Sciatic nerve (tissue), 2 donors: Measurements from ENCODE around the gene RAPGEF2. TPM values are rescaled to one million over a fixed set of nuclear protein-coding genes. Genes with fewer than 3 reads are reported as not detected.
"Not testable (repeated sequence)": the region's sequence is repeated elsewhere in the genome, so short reads cannot be mapped to it uniquely, and the experiment has no call there.

Experiments
- ATAC-seq: fragments of 200-7000 bp; cut with Tn5 transposase; one replicate; pipeline ENCODE4 v1.9.1; 2020; ENCODE audit warnings: mild to moderate bottlenecking, moderate library complexity
- DNase-seq: peaks from one replicate; pipeline ENCODE4 v3.0.0-alpha.2; 2020; ENCODE audit warnings: low spot score
- intact Hi-C: fragments of 100-400 bp; cut with DNase I; formaldehyde crosslinking; loops from one replicate; pipeline ENCODE4 v1.14.2; 2022
- total RNA-seq: library from RNA; stranded (reverse); fragmentation: NEBNext Ultra II Directional; extraction: Animal tissue kit (Norgen Biotek cat#: 25700); gene quantifications from one replicate; pipeline ENCODE4 v1.2.1, GENCODE V29; 2021
- donor health status: DM: no; HTN: no; CAD: no.
- donor health status: DM: no; HTN: no; CAD: no.

Gene RAPGEF2
- total RNA-seq, 1 donor from 2014 or later, result 74.0 TPM

- intact Hi-C loops, result no loop called here
- DNase-seq, result no peak
- no peak for ATAC-seq
Measured at GRCh38 chr4:159367781-159368080, 264.9 kb downstream of the RAPGEF2 start.

DNA sequence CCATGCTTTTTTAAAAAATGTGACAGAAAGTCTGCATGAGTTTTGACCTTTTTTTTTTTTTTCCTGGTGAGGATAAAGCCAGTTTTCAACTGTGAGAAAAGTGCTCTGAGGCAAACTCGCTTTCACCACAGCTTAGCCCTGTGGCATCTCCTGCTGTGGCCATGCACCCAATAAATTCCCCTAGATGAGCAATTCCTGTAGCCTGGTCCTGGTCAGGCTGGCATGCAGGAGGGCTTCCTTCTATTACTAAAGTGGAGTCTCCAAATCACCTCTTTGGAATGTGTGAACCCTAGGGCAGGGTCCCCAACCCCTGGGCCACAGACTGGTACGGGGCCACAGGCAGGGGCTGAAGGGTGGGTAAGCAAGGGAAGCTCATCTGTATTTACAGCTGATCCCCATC lies 265.4 kb downstream of the RAPGEF2 start:
- ATAC-seq, result no peak

GRCh38 chr4:159369256-159369655 lies 266.4 kb downstream of the RAPGEF2 start:
- no peak for DNase-seq
- ATAC-seq, result no peak
- intact Hi-C loops, result no loop called here

More for the DNA sequence above, 265.4 kb downstream of the RAPGEF2 start:
- no peak for DNase-seq
- intact Hi-C loops, result no loop called here

GRCh38 chr4:159370286-159370685 lies 267.4 kb downstream of the RAPGEF2 start:
- intact Hi-C loops, result no loop called here
- no peak for ATAC-seq

GRCh38 chr4:159374749-159375530 lies 272.1 kb downstream of the RAPGEF2 start:
- intact Hi-C loops, result no loop called here
- ATAC-seq (no peak), DNase-seq (no peak)

More at GRCh38 chr4:159370286-159370685, 267.4 kb downstream of the RAPGEF2 start:
- no peak for DNase-seq

- intact Hi-C loops, result no loop called here
- DNase-seq (no peak), ATAC-seq (no peak)
Measured at GRCh38 chr4:159376289-159376688, 273.4 kb downstream of the RAPGEF2 start.

DNA sequence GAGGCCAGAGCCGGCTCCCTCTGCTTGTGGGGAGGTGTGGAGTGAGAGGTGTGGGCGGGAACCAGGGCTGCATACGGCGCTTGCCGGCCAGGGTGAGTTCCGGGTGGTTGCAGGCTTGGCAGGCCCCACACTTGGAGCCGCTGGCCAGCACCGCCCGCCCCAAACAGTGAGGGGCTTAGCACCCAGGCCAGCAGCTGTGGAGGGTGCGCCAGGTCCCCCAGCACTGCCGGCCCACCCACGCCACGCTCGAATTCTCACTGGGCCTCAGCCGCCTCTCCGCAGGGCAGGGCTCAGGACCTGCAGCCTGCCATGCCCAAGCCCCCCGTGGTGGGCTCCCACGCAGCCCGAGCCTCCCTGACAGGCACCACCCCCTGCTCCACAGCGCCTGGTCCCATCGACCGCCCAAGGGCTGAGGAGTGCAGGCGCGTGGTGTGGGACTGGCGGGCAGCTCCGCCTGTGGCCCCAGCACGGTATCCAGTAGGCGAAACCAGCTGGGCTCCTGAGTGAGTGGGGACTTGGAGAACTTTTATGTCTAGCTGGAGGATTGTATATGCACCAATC lies 275.3 kb downstream of the RAPGEF2 start:
- no peak for ATAC-seq

DNA sequence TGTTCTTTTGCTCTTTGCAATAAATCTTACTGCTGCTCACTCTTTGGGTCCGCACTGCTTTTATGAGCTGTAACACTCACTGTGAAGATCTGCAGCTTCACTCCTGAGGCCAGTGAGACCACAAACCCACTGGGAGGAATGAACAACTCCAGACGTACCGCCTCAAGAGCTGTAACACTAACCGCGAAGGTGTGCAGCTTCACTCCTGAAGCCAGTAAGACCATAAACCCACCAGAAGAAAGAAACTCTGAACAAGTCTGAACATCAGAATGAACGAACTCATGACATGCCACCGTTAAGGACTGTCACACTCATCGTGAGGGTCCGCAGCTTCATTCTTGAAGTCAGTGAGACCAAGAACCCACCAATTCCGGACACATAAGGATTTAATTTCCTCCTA lies 276.2 kb downstream of the RAPGEF2 start:
- intact Hi-C loops, DNase-seq, ATAC-seq: not testable (repeated sequence)

More for the DNA sequence above, 275.3 kb downstream of the RAPGEF2 start:
- intact Hi-C loops, result no loop called here
- no peak for DNase-seq

- intact Hi-C loops, result no loop called here
- ATAC-seq (no peak), DNase-seq (no peak)
Measured at GRCh38 chr4:159379836-159380235, 277.0 kb downstream of the RAPGEF2 start.

DNA sequence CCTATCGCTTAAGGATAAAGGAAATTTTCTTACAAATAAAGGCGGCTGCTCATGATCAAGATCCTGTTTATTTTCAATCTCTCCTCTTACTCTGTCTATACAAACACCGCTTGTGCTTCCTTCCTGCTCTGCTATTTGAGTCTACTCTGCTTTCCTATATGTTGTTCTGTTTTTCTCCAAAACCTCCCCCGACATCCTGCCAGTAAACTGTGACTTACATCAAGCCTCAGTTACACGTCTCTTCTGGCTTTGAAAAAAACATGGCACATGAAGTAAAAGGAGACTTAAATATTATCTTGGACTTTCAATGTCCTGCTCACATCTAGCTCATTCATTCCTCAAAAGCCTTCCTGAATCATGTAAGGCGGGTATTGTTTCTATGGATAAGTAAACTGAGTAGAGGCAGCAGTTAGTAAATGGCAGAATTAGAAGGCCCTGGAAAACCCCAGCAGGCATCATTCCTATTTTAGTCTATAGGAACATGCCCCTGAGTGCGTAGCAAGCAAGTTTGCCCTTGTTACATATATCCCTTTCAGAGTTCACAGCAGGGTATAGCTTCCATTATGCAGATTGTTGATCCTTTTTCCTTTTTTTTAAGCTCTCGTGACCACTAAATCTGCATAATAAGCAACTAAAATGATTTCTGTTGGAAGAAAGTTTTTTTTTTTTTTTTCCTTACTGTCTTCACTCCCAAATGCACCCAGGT lies 280.1 kb downstream of the RAPGEF2 start:
- intact Hi-C loops, result no loop called here
- DNase-seq (no peak), ATAC-seq (no peak)

DNA sequence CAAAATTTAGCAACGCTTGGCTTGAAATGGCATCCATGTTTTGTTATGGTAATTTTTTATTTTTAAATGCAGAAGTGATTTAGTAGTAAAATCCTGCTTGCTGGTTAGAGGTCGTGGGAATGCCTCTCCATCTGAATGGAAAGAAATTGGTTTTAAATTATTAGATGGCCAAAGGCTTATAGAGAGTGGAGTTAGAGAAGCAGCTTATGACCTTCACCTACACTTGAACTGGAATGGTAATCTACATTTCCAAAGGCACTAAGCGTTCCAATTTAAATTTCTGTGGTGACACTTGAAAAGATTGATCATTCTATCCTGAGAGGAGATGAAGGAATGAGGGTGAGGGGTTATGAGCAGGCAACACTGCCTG lies 280.7 kb downstream of the RAPGEF2 start:
- no peak for ATAC-seq
- DNase-seq, result no peak
- intact Hi-C loops, result no loop called here

- intact Hi-C loops, result no loop called here
- DNase-seq (no peak), ATAC-seq (no peak)
Measured at GRCh38 chr4:159384017-159384416, 281.1 kb downstream of the RAPGEF2 start.

DNA sequence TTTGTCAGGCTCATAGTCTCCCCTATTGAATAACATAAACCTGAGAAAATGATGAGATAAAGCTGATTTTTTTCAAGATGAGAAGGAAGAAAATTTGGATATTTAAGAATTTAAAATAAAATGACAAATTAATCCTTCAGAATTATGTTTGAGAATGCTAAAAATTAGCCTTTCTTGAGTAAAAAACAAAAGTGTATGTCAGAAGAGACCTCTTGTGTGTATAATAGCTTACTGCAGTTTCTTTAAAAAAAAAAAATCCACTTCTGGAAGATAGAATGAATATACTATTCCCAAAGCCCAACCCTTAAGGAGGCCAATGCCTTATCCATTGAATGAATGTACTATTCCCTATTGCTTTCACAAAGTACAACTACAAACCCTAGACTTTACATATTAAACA lies 281.8 kb downstream of the RAPGEF2 start:
- intact Hi-C loops, result no loop called here
- no peak for DNase-seq
- no peak for ATAC-seq

- ATAC-seq (no peak), DNase-seq (no peak)
- intact Hi-C loops, result no loop called here
Measured at GRCh38 chr4:159386620-159387019, 283.7 kb downstream of the RAPGEF2 start.

GRCh38 chr4:159389756-159390155 lies 286.9 kb downstream of the RAPGEF2 start:
- intact Hi-C loops, result no loop called here
- no peak for ATAC-seq

GRCh38 chr4:159390648-159391047 lies 287.8 kb downstream of the RAPGEF2 start:
- no peak for ATAC-seq
- DNase-seq, result no peak
- intact Hi-C loops, result no loop called here

More at GRCh38 chr4:159389756-159390155, 286.9 kb downstream of the RAPGEF2 start:
- no peak for DNase-seq

- peak; percentile 54 for ATAC-seq
- DNase-seq, result no peak
- intact Hi-C loops, result no loop called here
Measured at GRCh38 chr4:159395693-159396092, 292.8 kb downstream of the RAPGEF2 start.

DNA sequence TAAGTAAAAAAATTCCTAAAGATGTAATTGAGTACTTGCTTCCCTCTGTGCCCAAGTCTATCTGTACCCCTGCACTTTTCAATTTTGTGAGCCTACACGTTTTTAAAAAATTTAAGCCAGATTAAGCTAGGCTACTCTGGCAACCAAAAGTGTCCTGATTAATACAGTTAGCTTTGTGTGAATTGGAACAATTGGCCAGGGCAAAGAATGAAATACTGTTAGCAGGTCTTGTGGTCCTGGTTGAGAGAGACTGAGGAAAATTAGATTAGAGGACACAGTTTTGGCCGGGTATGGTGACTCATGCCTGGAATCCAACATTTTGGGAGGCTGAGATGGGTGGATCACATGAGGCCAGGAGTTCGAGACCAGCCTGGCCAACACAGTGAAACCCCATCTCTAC lies 293.3 kb downstream of the RAPGEF2 start:
- DNase-seq (no peak), ATAC-seq (no peak)
- intact Hi-C loops, result no loop called here

- intact Hi-C loops, result no loop called here
- ATAC-seq (peak; percentile 70), DNase-seq (no peak)
Measured at GRCh38 chr4:159398236-159398638, 295.4 kb downstream of the RAPGEF2 start.

- ATAC-seq (peak; percentile 28), DNase-seq (no peak)
- intact Hi-C loops, result no loop called here
Measured at GRCh38 chr4:159400558-159401225, 297.8 kb downstream of the RAPGEF2 start.
